Adrenal gland (tissue), 5 donors: ENCODE data around the gene GLIS1.

Experiments used
- POLR2A ChIP-seq, 2 donors: fragments of 450-650 bp; IDR thresholded peaks; one replicate each; pipeline ENCODE4 v1.6.1; 2017; ENCODE audit warnings: antibody characterized with exemption in 2 of 2, mild to moderate bottlenecking in 2 of 2, moderate library complexity in 1 of 2
- TF ChIP-seq, protein P1 (sequence below), 6 experiments: fragments of 450-650 bp in 4 of 6; fragments of 200-600 bp in 2 of 6; sonication (generic) in 1 of 6; IDR thresholded peaks; 1 replicate in 5 of 6; 2 replicates in 1 of 6; pipeline versions ENCODE4 v1.5.1 to v1.8.0; 2016 to 2021; ENCODE audit warnings: antibody characterized with exemption in 6 of 6, mild to moderate bottlenecking in 2 of 6, moderate library complexity in 1 of 6
- donor health status: DM: no; HTN: no; CAD: no.

DNA sequence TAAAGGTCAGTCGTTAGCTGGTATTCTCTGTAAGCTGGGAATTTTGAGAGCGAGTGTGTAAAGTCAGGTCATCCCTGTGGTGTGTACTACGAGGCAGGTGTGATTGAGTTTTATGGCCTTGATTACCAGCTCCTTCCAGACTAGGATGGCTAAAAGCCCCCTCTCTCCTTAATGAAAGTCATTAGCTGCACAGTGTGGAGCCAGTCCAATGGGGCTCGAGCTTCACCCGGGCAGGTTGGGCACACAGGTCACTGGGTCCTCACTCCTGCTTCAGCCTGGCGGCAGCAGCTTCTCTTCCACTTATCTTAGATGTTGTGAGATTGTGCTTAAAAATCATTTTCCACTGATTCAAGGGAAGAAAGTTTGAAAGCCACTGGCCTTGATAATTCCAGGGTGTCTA lies 276.8 kb downstream of the GLIS1 start:
- TF ChIP-seq, protein P1, sequence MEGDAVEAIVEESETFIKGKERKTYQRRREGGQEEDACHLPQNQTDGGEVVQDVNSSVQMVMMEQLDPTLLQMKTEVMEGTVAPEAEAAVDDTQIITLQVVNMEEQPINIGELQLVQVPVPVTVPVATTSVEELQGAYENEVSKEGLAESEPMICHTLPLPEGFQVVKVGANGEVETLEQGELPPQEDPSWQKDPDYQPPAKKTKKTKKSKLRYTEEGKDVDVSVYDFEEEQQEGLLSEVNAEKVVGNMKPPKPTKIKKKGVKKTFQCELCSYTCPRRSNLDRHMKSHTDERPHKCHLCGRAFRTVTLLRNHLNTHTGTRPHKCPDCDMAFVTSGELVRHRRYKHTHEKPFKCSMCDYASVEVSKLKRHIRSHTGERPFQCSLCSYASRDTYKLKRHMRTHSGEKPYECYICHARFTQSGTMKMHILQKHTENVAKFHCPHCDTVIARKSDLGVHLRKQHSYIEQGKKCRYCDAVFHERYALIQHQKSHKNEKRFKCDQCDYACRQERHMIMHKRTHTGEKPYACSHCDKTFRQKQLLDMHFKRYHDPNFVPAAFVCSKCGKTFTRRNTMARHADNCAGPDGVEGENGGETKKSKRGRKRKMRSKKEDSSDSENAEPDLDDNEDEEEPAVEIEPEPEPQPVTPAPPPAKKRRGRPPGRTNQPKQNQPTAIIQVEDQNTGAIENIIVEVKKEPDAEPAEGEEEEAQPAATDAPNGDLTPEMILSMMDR (IDR thresholded peaks at IDR 0.05) = no peak
- TF ChIP-seq POLR2A (IDR thresholded peaks at IDR 0.05) = no peak
